Measurements from ENCODE around the gene SLC6A17. TPM values are rescaled to one million over a fixed set of nuclear protein-coding genes. Genes with fewer than 3 reads are reported as not detected.

SLC6A17 gene
- not detected for polyA plus RNA-seq (ENCODE audit: low read depth in 6 of 6)

GRCh38 chr1:110150330-110151174 is at the start of gene SLC6A17:
TSS of gene SLC6A17 (plus strand) at chr1:110150494. CDS start at chr1:110166930, 16,436 bp downstream.
- Mint-ChIP-seq H3K27me3 (peaks cover 26 to 47% (median 44%) of the 10 kb centered on the region in 3 donors), H3K4me1 (peaks cover 0 to 15% (median 3%) of the 10 kb centered on the region in 3 donors), H3K4me3 (peak within 1 kb of the TSS in 6 of 8 donors; percentile 17 to 85 (median 40)), H3K27ac (peak within 1 kb of the TSS in 1 of 6 donors; percentile 54), H3K36me3 (peaks cover 0 to 6% of the 10 kb centered on the region in 2 donors), H3K9me3 (peaks cover 0 to 6% (median 0%) of the 10 kb centered on the region in 7 donors)
- DNase-seq = no peak
- peak; percentile 67 to 71 for ATAC-seq (ENCODE audit: low read depth in 2 of 2)

GRCh38 chr1:110102081-110102480 is 48.2 kb upstream of the SLC6A17 start:
- Mint-ChIP-seq H3K27ac (peak overlapping the region; percentile 1 to 88 (median 72)), H3K4me3 (peak overlapping the region in 7 of 8 donors; percentile 35 to 87 (median 74)), H3K36me3 (no peaks in the 10 kb centered on the region), H3K4me1 (peaks cover 20 to 61% (median 32%) of the 10 kb centered on the region in 3 donors), H3K27me3 (peaks cover 0 to 13% (median 10%) of the 10 kb centered on the region in 3 donors), H3K9me3 (no peaks in the 10 kb centered on the region)
- ATAC-seq (ENCODE audit: low read depth in 2 of 2) (peak; percentile 71 to 75), DNase-seq (peak; percentile 19)

GRCh38 chr1:110106013-110106941 is 44.0 kb upstream of the SLC6A17 start:
- no peaks in the 10 kb centered on the region for H3K9me3 Mint-ChIP-seq
- peak overlapping the region in 3 of 6 donors; percentile 13 to 70 (median 44) for H3K27ac Mint-ChIP-seq
- DNase-seq = peak; percentile 61
- peaks cover 16 to 40% (median 30%) of the 10 kb centered on the region in 3 donors for H3K4me1 Mint-ChIP-seq
- H3K4me3 Mint-ChIP-seq = peak overlapping the region in 1 of 8 donors; percentile 21
- peaks cover 9 to 34% (median 31%) of the 10 kb centered on the region in 3 donors for H3K27me3 Mint-ChIP-seq
- peak; percentile 69 to 82 for ATAC-seq (ENCODE audit: low read depth in 2 of 2)
- no peaks in the 10 kb centered on the region for H3K36me3 Mint-ChIP-seq

GRCh38 chr1:110107867-110108469 is 42.3 kb upstream of the SLC6A17 start:
- no peaks in the 10 kb centered on the region for H3K36me3 Mint-ChIP-seq
- H3K27ac Mint-ChIP-seq = no peak overlapping the region
- DNase-seq (no peak), ATAC-seq (ENCODE audit: low read depth in 2 of 2) (no peak)
- H3K9me3 Mint-ChIP-seq = no peaks in the 10 kb centered on the region
- H3K4me1 Mint-ChIP-seq = peaks cover 4 to 23% (median 13%) of the 10 kb centered on the region in 3 donors
- no peak overlapping the region for H3K4me3 Mint-ChIP-seq
- peaks cover 9 to 50% (median 39%) of the 10 kb centered on the region in 3 donors for H3K27me3 Mint-ChIP-seq

DNA sequence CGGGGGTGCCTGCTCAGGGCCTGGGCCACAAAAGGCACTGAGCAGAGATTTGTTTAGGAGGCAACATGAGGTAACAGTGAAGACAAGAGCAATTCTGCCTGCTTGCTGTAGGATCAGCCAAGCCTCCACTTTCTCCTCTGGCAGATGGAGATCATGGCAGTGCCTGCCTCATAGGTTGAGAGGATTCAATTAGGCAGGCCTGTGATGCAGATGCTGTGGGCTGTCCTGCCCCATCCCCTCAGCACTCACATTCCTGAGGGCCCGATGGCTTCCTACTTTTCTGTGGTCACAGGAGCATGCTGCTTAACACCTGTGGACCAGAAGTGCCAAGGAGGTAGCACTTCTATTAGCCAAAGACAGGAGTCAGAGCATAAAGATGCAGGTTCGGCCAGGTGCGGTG is 39.2 kb upstream of the SLC6A17 start:
- Mint-ChIP-seq H3K36me3 (no peaks in the 10 kb centered on the region), H3K4me1 (peaks cover 0 to 3% (median under 1%) of the 10 kb centered on the region in 3 donors), H3K27ac (peak overlapping the region in 1 of 6 donors; percentile 43), H3K4me3 (no peak overlapping the region), H3K9me3 (no peaks in the 10 kb centered on the region), H3K27me3 (peaks cover 13 to 79% (median 66%) of the 10 kb centered on the region in 3 donors)
- ATAC-seq (ENCODE audit: low read depth in 2 of 2) (no peak), DNase-seq (no peak)

DNA sequence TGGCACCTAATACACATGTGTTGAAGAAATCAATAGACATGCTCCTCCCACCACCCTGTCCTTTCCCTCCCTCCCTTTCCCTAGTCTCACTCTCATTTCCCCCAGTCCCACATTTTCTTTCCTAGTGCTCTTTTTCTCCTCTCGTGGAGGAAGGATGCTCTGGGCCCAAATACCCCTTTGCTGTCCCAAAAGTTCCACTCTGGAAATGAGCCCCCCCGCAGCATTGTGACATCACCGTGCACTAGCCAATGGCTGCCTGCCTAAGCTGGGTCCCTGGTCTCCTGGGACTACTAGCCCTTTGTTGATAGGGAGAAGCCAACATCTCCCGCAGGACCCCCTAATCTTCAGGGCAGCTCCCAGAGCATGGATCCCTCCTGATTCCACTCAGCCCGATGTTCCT is 38.2 kb upstream of the SLC6A17 start, which contains the start of gene UBL4B:
Gene UBL4B, plus strand, starts transcription at position 301 of the 400 bp plus-strand sequence. Its CDS starts 92 bp downstream, at position 393.
- H3K27ac Mint-ChIP-seq = peak within 1 kb of the TSS in 1 of 6 donors; percentile 83

DNA sequence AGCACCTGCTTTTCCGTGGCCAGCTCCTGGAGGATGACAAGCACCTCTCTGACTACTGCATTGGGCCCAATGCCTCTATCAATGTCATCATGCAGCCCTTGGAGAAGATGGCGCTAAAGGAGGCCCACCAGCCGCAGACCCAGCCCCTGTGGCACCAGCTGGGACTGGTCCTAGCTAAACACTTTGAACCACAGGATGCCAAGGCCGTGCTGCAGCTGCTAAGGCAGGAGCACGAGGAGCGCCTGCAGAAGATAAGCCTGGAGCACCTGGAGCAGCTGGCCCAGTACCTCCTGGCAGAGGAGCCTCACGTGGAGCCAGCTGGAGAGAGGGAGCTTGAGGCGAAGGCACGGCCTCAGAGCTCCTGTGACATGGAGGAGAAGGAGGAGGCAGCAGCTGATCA is 37.6 kb upstream of the SLC6A17 start:
- Mint-ChIP-seq H3K4me3 (no peak overlapping the region), H3K9me3 (no peaks in the 10 kb centered on the region), H3K27me3 (peaks cover 20 to 82% (median 68%) of the 10 kb centered on the region in 3 donors), H3K36me3 (no peaks in the 10 kb centered on the region), H3K4me1 (no peaks in the 10 kb centered on the region), H3K27ac (no peak overlapping the region)
- DNase-seq (no peak), ATAC-seq (ENCODE audit: low read depth in 2 of 2) (no peak)

More for the DNA sequence above, 38.2 kb upstream of the SLC6A17 start, which contains the start of gene UBL4B:
- H3K4me1 Mint-ChIP-seq = no peaks in the 10 kb centered on the region
- DNase-seq (no peak), ATAC-seq (ENCODE audit: low read depth in 2 of 2) (no peak)
- H3K27me3 Mint-ChIP-seq = peaks cover 20 to 87% (median 73%) of the 10 kb centered on the region in 3 donors
- no peak within 1 kb of the TSS for H3K4me3 Mint-ChIP-seq
- no peaks in the 10 kb centered on the region for H3K36me3 Mint-ChIP-seq
- no peaks in the 10 kb centered on the region for H3K9me3 Mint-ChIP-seq

GRCh38 chr1:110113551-110113950 is 36.7 kb upstream of the SLC6A17 start:
- DNase-seq (no peak), ATAC-seq (ENCODE audit: low read depth in 2 of 2) (no peak)
- H3K4me1 Mint-ChIP-seq = no peaks in the 10 kb centered on the region
- no peaks in the 10 kb centered on the region for H3K9me3 Mint-ChIP-seq
- no peak overlapping the region for H3K4me3 Mint-ChIP-seq
- H3K36me3 Mint-ChIP-seq = no peaks in the 10 kb centered on the region
- H3K27me3 Mint-ChIP-seq = peaks cover 20 to 73% (median 68%) of the 10 kb centered on the region in 3 donors
- no peak overlapping the region for H3K27ac Mint-ChIP-seq

- Mint-ChIP-seq H3K27ac (no peak overlapping the region), H3K36me3 (no peaks in the 10 kb centered on the region), H3K4me1 (no peaks in the 10 kb centered on the region), H3K4me3 (no peak overlapping the region), H3K9me3 (peaks cover 0 to 2% (median 0%) of the 10 kb centered on the region in 7 donors), H3K27me3 (peaks cover 18 to 67% (median 66%) of the 10 kb centered on the region in 3 donors)
- no peak for DNase-seq
- ATAC-seq (ENCODE audit: low read depth in 2 of 2) = no peak
Observed at GRCh38 chr1:110114173-110114572, 36.1 kb upstream of the SLC6A17 start.

DNA sequence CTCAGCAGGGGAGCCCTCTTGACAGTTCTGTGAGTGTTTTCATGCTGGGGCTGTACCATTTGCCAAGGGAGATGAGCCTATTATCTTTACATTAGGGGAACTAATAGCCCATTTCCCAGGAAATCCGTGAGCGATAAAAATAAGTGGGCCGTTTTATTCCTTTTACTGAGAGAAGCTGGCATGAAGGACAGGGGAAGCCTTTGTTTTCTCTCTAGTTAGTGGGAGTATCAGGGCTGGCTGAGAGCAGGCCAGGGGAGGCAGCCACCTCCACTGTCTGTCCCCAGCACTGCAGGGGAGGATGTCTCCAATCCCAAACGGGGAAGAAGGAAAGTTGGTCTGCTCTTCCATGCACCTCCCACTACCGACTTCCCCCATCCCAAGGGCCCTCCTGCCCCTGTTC is 35.5 kb upstream of the SLC6A17 start:
- peaks cover 0 to 6% (median 0%) of the 10 kb centered on the region in 7 donors for H3K9me3 Mint-ChIP-seq
- no peaks in the 10 kb centered on the region for H3K4me1 Mint-ChIP-seq
- DNase-seq (no peak), ATAC-seq (ENCODE audit: low read depth in 2 of 2) (no peak)
- H3K27me3 Mint-ChIP-seq = peaks cover 12 to 61% (median 60%) of the 10 kb centered on the region in 3 donors
- peak overlapping the region in 1 of 6 donors; percentile 38 for H3K27ac Mint-ChIP-seq
- no peaks in the 10 kb centered on the region for H3K36me3 Mint-ChIP-seq
- no peak overlapping the region for H3K4me3 Mint-ChIP-seq

DNA sequence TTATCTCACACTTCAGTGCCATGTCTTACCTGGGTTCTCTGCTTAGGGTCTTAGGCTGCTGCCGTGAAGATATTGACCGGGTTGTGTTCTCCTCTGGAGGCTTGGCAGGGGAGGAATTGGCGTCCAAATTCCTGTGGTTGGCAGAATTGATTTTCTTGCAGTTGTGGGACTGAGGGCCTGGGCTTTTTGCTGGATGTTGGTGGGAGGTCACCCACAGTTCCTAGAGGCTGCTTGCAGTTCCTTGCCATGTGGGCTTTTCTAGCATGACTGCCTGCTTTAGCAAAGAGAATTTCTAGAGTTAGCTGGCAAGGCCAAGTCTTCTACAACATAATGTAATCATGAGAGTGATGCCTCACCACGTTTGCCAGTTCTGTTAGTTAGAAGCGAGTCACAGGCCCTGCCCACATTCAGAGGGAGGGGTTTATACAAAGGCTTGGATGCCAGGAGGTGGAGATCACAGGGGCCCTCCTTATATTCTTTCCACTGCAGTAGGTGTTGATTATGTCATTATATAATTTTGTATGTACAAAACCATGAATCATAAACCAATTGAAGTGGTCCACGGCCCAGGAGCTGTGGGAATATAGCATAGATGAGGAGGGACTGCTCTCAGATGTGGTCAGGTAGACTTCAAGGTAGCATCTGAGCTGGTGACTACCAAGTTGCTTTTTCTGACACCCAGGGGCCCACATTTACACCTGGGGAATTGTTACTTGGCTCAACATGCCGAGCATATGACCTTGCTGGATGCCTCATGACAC is 31.5 kb upstream of the SLC6A17 start:
- Mint-ChIP-seq H3K36me3 (peaks cover 0 to 9% of the 10 kb centered on the region in 2 donors), H3K27ac (peak overlapping the region in 1 of 6 donors; percentile 21), H3K4me1 (peaks cover 3 to 10% (median 4%) of the 10 kb centered on the region in 3 donors), H3K27me3 (peaks cover 12 to 51% (median 46%) of the 10 kb centered on the region in 3 donors), H3K9me3 (peaks cover 0 to 12% (median 8%) of the 10 kb centered on the region in 7 donors), H3K4me3 (no peak overlapping the region)
- ATAC-seq (ENCODE audit: low read depth in 2 of 2) (no peak), DNase-seq (no peak)

DNA sequence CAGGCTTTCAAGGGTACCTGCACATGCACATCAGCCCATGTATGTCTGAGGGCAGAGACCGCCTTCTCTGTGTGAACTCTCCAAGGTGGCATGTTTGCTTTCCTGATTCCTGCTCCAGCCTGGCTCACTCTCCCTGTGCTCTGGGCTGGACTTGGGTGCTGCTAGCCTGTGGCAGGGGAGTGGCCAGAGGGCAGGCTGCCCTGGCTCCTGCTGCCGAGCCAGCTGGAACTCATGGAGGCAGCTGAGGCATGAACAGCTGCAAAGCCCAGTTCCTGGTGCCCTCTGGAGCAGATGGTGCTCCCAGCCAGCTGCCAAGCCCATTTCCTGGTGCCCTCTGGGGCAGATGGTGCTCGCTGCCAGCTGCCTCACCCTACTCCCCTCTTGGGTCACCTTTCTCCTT is 30.5 kb upstream of the SLC6A17 start:
- H3K36me3 Mint-ChIP-seq = peaks cover 0 to 11% of the 10 kb centered on the region in 2 donors
- peaks cover under 1 to 14% (median 11%) of the 10 kb centered on the region in 7 donors for H3K9me3 Mint-ChIP-seq
- H3K27ac Mint-ChIP-seq = no peak overlapping the region
- peaks cover 3 to 10% (median 4%) of the 10 kb centered on the region in 3 donors for H3K4me1 Mint-ChIP-seq
- H3K4me3 Mint-ChIP-seq = no peak overlapping the region
- peaks cover 14 to 47% (median 42%) of the 10 kb centered on the region in 3 donors for H3K27me3 Mint-ChIP-seq
- no peak for DNase-seq
- no peak for ATAC-seq (ENCODE audit: low read depth in 2 of 2)

All from naive B cell (primary cell).